HCT116 (cell line): ENCODE measurements around the gene SEC14L1. TPM values are rescaled to one million over a fixed set of nuclear protein-coding genes. Genes with fewer than 3 reads are reported as not detected.

Experiments
- ATAC-seq: fragments of 200-7000 bp; cut with Tn5 transposase; 2 replicates; pipeline ENCODE4 v1.9.1; 2020; ENCODE audit warnings: mild to moderate bottlenecking, moderate library complexity
- BruUV-seq: library from RNA; stranded (reverse); fragments of 400-500 nt; replicated peaks from 2 replicates; lab custom pipeline; 2021; lab: Mats Ljungman, UMichigan
- CTCF ChIA-PET: fragments of 300-600 bp; sonication (Branson Sonifier 250); formaldehyde crosslinking; loops from one replicate; lab custom pipeline; 2021; ENCODE audit warnings: antibody characterized with exemption; lab: Charles Lee
- POLR2A ChIA-PET: fragments of 300-600, 350-600 bp; sonication (Branson Sonifier 250); formaldehyde crosslinking; loops from one replicate; lab custom pipeline; 2021; ENCODE audit warnings: antibody characterized with exemption; lab: Charles Lee
- RAD21 ChIA-PET, 2 experiments: fragments of 300-600 bp; sonication (Branson Sonifier 250); formaldehyde crosslinking; loops; one replicate each; lab custom pipeline; 2023; ENCODE audit warnings: low total read pairs in 2 of 2; ENCODE audit not compliant: uncharacterized antibody in 2 of 2, unreplicated experiment in 2 of 2, low non-redundant PET in 1 of 2; lab: Charles Lee
- DNase-seq: peaks from one replicate; pipeline ENCODE4 v3.0.0-alpha.2; 2010; ENCODE audit warnings: low read depth, low spot score
- H2AFZ ChIP-seq: fragments of 200-600 bp; shearing (Covaris generic), sonication (generic); 2 replicates; pipeline ENCODE4 v1.6.1; 2017; ENCODE audit warnings: low read depth, mixed run types, mixed read lengths, antibody characterized with exemption, low read length; ENCODE audit not compliant: poor library complexity, severe bottlenecking
- H3K27ac ChIP-seq: 2 replicates; pipeline ENCODE4 v1.5.1; 2012; ENCODE audit warnings: low read depth, low read length
- H3K27me3 ChIP-seq: fragments of 200-600 bp; sonication (generic); 2 replicates; pipeline ENCODE4 v1.6.1; 2016; ENCODE audit warnings: mixed run types, low read length, mixed read lengths; ENCODE audit not compliant: insufficient read depth
- H3K36me3 ChIP-seq, 2 experiments: fragments of 200-500 bp in 1 of 2; fragments of 200-600 bp in 1 of 2; sonication (Bioruptor generic) in 1 of 2; sonication (generic) in 1 of 2; 2 replicates each; pipeline versions ENCODE4 v1.5.1 to v1.6.1; 2014 to 2016; ENCODE audit warnings: low read length in 2 of 2, inconsistent platforms in 1 of 2, mixed read lengths in 1 of 2, mixed run types in 1 of 2; ENCODE audit not compliant: insufficient read depth in 2 of 2, control insufficient read depth in 1 of 2
- H3K4me1 ChIP-seq, 2 experiments: fragments of 200-600 bp in 1 of 2; sonication (generic) in 1 of 2; 2 replicates each; pipeline versions ENCODE4 v1.5.1 to v1.6.1; 2012 to 2017; ENCODE audit warnings: low read length in 2 of 2, inconsistent platforms in 1 of 2, mild to moderate bottlenecking in 1 of 2, mixed read lengths in 1 of 2, mixed run types in 1 of 2, moderate library complexity in 1 of 2; ENCODE audit not compliant: insufficient read depth in 2 of 2, control insufficient read depth in 1 of 2
- H3K4me2 ChIP-seq: fragments of 200-600 bp; sonication (generic); 2 replicates; pipeline ENCODE4 v1.6.1; 2017; ENCODE audit warnings: mixed run types, low read length, mixed read lengths
- H3K4me3 ChIP-seq, 2 experiments: fragments of 200-600 bp in 1 of 2; sonication (generic) in 1 of 2; replicated peaks in 1 of 2; 2 replicates each; pipeline ENCODE4 v1.5.1; 2011 to 2016; ENCODE audit warnings: low read length in 2 of 2, control low read depth in 1 of 2, low read depth in 1 of 2, mild to moderate bottlenecking in 1 of 2, mixed read lengths in 1 of 2, mixed run types in 1 of 2
- H3K79me2 ChIP-seq: fragments of 200-600 bp; sonication (generic); 2 replicates; pipeline ENCODE4 v1.6.1; 2017; ENCODE audit warnings: mild to moderate bottlenecking, mixed run types, low read length, moderate library complexity, mixed read lengths; ENCODE audit not compliant: insufficient read depth
- H3K9ac ChIP-seq: fragments of 200-600 bp; sonication (generic); 2 replicates; pipeline ENCODE4 v1.6.1; 2016; ENCODE audit warnings: low read length, mixed read lengths
- H3K9me2 ChIP-seq: fragments of 200-600 bp; sonication (generic), shearing (Covaris generic); 2 replicates; pipeline ENCODE4 v1.6.1; 2017; ENCODE audit warnings: mixed run types, mild to moderate bottlenecking, moderate library complexity; ENCODE audit not compliant: insufficient read depth
- H3K9me3 ChIP-seq, 2 experiments: fragments of 200-500 bp in 1 of 2; fragments of 200-600 bp in 1 of 2; sonication (Bioruptor generic) in 1 of 2; sonication (generic) in 1 of 2; 2 replicates each; pipeline ENCODE4 v1.6.1; 2014 to 2017; ENCODE audit warnings: low read length in 2 of 2, mixed read lengths in 2 of 2, inconsistent platforms in 1 of 2, low read depth in 1 of 2, mild to moderate bottlenecking in 1 of 2, mixed run types in 1 of 2, moderate library complexity in 1 of 2; ENCODE audit not compliant: control insufficient read depth in 1 of 2, insufficient read depth in 1 of 2
- H4K20me1 ChIP-seq: fragments of 200-600 bp; sonication (generic), shearing (Covaris generic); 2 replicates; pipeline ENCODE4 v1.6.1; 2017; ENCODE audit warnings: mixed run types, mild to moderate bottlenecking, moderate library complexity; ENCODE audit not compliant: insufficient read depth
- ATF3 ChIP-seq: IDR thresholded peaks from 2 replicates; pipeline ENCODE4 v1.6.1; 2012
- CBX3 ChIP-seq: IDR thresholded peaks from 2 replicates; pipeline ENCODE4 v1.6.1; 2012; ENCODE audit warnings: low read depth
- CEBPB ChIP-seq: IDR thresholded peaks from 2 replicates; pipeline ENCODE4 v1.6.1; 2012; ENCODE audit warnings: low read depth
- CTCF ChIP-seq, 3 experiments: fragments of 200-600 bp in 1 of 3; sonication (generic) in 1 of 3; IDR thresholded peaks in 2 of 3; conservative IDR thresholded peaks in 1 of 3; 2 replicates each; pipeline ENCODE4 v1.5.1; 2012 to 2017; ENCODE audit warnings: low read depth in 2 of 3, low read length in 2 of 3, antibody characterized with exemption in 1 of 3, borderline replicate concordance in 1 of 3, control low read depth in 1 of 3, mild to moderate bottlenecking in 1 of 3, mixed read lengths in 1 of 3, mixed run types in 1 of 3, moderate library complexity in 1 of 3; ENCODE audit not compliant: insufficient read depth in 1 of 3
- EGR1 ChIP-seq: IDR thresholded peaks from 2 replicates; pipeline ENCODE4 v1.6.1; 2012; ENCODE audit warnings: low read depth
- ELF1 ChIP-seq: IDR thresholded peaks from 2 replicates; pipeline ENCODE4 v1.6.1; 2012; ENCODE audit warnings: low read depth, borderline replicate concordance
- EZH2 ChIP-seq: fragments of 200-600 bp; sonication (generic); IDR thresholded peaks from 2 replicates; pipeline ENCODE4 v1.6.1; 2017; ENCODE audit warnings: antibody characterized with exemption, mixed run types
- FOSL1 ChIP-seq: IDR thresholded peaks from 2 replicates; pipeline ENCODE4 v1.6.1; 2012; ENCODE audit warnings: low read depth
- JUND ChIP-seq: IDR thresholded peaks from 2 replicates; pipeline ENCODE4 v1.6.1; 2012
- MAX ChIP-seq: IDR thresholded peaks from 2 replicates; pipeline ENCODE4 v1.6.1; 2012
- POLR2A ChIP-seq: IDR thresholded peaks from 2 replicates; pipeline ENCODE4 v1.7.0; 2011; ENCODE audit warnings: borderline replicate concordance; ENCODE audit not compliant: insufficient read depth, insufficient read length; ENCODE audit errors: extremely low read depth
- RAD21 ChIP-seq: IDR thresholded peaks from 2 replicates; pipeline ENCODE4 v1.6.1; 2012; ENCODE audit warnings: low read depth, mild to moderate bottlenecking
- SIN3A ChIP-seq: IDR thresholded peaks from 2 replicates; pipeline ENCODE4 v1.6.1; 2012; ENCODE audit warnings: low read depth
- SP1 ChIP-seq: IDR thresholded peaks from 2 replicates; pipeline ENCODE4 v1.6.1; 2012; ENCODE audit warnings: low read depth
- TCF7L2 ChIP-seq: IDR thresholded peaks from 2 replicates; pipeline ENCODE4 v1.7.0; 2011; ENCODE audit warnings: borderline replicate concordance, inconsistent platforms; ENCODE audit not compliant: insufficient read depth, insufficient read length; ENCODE audit errors: extremely low read depth
- YY1 ChIP-seq: IDR thresholded peaks from 2 replicates; pipeline ENCODE4 v1.6.1; 2011; ENCODE audit warnings: low read length, low read depth, moderate library complexity, mild to moderate bottlenecking; ENCODE audit not compliant: insufficient replicate concordance; ENCODE audit errors: extremely low read depth
- ZBTB33 ChIP-seq: IDR thresholded peaks from 2 replicates; pipeline ENCODE4 v1.6.1; 2011; ENCODE audit warnings: mild to moderate bottlenecking, low read length, moderate library complexity; ENCODE audit not compliant: insufficient replicate concordance; ENCODE audit errors: extremely low read depth
- ZFX ChIP-seq: fragments of 450-650 bp; IDR thresholded peaks from 2 replicates; pipeline ENCODE4 v1.6.1; 2017
- ZNF274 ChIP-seq: fragments of 200-500 bp; sonication (Bioruptor generic); IDR thresholded peaks from 2 replicates; pipeline ENCODE4 v1.6.1; 2014; ENCODE audit warnings: mild to moderate bottlenecking, low read depth, low read length, inconsistent platforms
- intact Hi-C: fragments of 100-400 bp; cut with micrococcal nuclease; formaldehyde crosslinking; loops from 2 replicates; pipeline ENCODE4 v1.10.0; 2022
- total RNA-seq: library from RNA; stranded (reverse); gene quantifications from one replicate; pipeline ENCODE4 v1.2.1, GENCODE V29; 2021; ENCODE audit not compliant: unreplicated experiment

Gene SEC14L1
- total RNA-seq, 1 experiment from 2014 or later = 59.7 TPM

GRCh38 chr17:77163001-77163400 lies 22.2 kb downstream of the SEC14L1 start:
- no peaks in the 10 kb centered on the region for H3K27me3 ChIP-seq
- no peak overlapping the region for H3K27ac ChIP-seq
- peaks cover 16 to 21% of the 10 kb centered on the region in 2 experiments; a peak in 3 of 4 replicates for H3K9me3 ChIP-seq
- TF ChIP-seq EGR1 (no peak), MAX (no peak), ATF3 (no peak), JUND (no peak), ZFX (no peak), RAD21 (no peak), TCF7L2 (no peak), ELF1 (no peak), ZBTB33 (no peak), CBX3 (no peak), EZH2 (no peak), POLR2A (no peak), FOSL1 (no peak), CTCF (IDR thresholded peaks at IDR 0.05 in 2 of 3, conservative IDR thresholded peaks at IDR 0.05 in 1 of 3; ENCODE audit: borderline replicate concordance in 1 of 3, insufficient read depth in 1 of 3, low read depth in 2 of 3, low read length in 2 of 3) (no peak), CEBPB (no peak), SIN3A (no peak), SP1 (no peak), ZNF274 (no peak), YY1 (no peak)
- H3K36me3 ChIP-seq = no peaks in the 10 kb centered on the region; a peak in 1 of 4 replicates
- H2AFZ ChIP-seq = no peak overlapping the region
- H3K9ac ChIP-seq = no peak overlapping the region
- H3K9me2 ChIP-seq = no peaks in the 10 kb centered on the region
- RAD21 ChIA-PET = no interaction called here
- H3K4me3 ChIP-seq = no peak overlapping the region
- H4K20me1 ChIP-seq = no peaks in the 10 kb centered on the region
- POLR2A ChIA-PET = no interaction called here
- intact Hi-C loops = no loop called here
- no TSS peak for BruUV-seq
- CTCF ChIA-PET = no interaction called here
- DNase-seq (no peak), ATAC-seq (no peak)
- no peak overlapping the region for H3K4me2 ChIP-seq
- peaks cover 24% of the 10 kb centered on the region for H3K79me2 ChIP-seq
- no peaks in the 10 kb centered on the region for H3K4me1 ChIP-seq
